Spleen (tissue), 7 donors: ENCODE results near the gene TMEM131.
"Not testable (repeated sequence)": the region's sequence is repeated elsewhere in the genome, so short reads cannot be mapped to it uniquely, and the experiment has no call there.

Experiments
- POLR2A ChIP-seq, 3 donors: fragments of 450-650 bp; IDR thresholded peaks; one replicate each; pipeline ENCODE4 v1.5.1; 2017; ENCODE audit warnings: antibody characterized with exemption in 3 of 3, mild to moderate bottlenecking in 1 of 3
- POLR2AphosphoS5 ChIP-seq, 3 donors: sonication (generic); formaldehyde crosslinking; IDR thresholded peaks; one replicate each; pipeline ENCODE4 v1.5.1; 2017; ENCODE audit warnings: antibody characterized with exemption in 3 of 3
- TF ChIP-seq, protein P1 (sequence below), 11 experiments: fragments of 200-600 bp in 7 of 11; fragments of 450-650 bp in 4 of 11; sonication (generic) in 4 of 11; IDR thresholded peaks in 8 of 11; conservative IDR thresholded peaks in 3 of 11; 1 replicate in 7 of 11; 2 replicates in 4 of 11; pipeline versions ENCODE4 v1.4.0 to v1.8.0; 2016 to 2021; ENCODE audit warnings: antibody characterized with exemption in 11 of 11, inconsistent platforms in 4 of 11, mild to moderate bottlenecking in 1 of 11
- donor health status: DM: no; HTN: no; CAD: no; lungs with moderate emphysema.
- donor health status: DM: no; HTN: no; CAD: no.
- donor health status: DM: no; HTN: no; CAD: no.

DNA sequence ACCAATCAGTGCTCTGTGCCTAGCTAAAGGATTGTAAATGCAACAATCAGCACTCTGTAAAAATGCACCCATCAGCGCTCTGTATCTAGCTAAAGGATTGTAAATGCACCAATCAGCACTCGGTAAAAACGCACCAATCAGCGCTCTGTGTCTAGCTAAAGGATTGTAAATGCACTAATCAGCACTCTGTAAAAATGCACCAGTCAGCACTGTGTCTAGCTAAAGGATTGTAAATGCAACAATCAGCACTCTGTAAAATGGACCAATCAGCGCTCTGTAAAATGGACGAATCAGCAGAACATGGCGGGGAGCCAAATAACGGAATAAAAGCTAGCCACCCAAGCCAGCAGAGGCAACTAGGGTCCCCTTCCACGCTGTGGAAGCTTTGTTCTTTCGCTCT is 166.5 kb downstream of the TMEM131 start:
- TF ChIP-seq, protein P1, sequence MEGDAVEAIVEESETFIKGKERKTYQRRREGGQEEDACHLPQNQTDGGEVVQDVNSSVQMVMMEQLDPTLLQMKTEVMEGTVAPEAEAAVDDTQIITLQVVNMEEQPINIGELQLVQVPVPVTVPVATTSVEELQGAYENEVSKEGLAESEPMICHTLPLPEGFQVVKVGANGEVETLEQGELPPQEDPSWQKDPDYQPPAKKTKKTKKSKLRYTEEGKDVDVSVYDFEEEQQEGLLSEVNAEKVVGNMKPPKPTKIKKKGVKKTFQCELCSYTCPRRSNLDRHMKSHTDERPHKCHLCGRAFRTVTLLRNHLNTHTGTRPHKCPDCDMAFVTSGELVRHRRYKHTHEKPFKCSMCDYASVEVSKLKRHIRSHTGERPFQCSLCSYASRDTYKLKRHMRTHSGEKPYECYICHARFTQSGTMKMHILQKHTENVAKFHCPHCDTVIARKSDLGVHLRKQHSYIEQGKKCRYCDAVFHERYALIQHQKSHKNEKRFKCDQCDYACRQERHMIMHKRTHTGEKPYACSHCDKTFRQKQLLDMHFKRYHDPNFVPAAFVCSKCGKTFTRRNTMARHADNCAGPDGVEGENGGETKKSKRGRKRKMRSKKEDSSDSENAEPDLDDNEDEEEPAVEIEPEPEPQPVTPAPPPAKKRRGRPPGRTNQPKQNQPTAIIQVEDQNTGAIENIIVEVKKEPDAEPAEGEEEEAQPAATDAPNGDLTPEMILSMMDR (IDR thresholded peaks at IDR 0.05 in 8 of 11, conservative IDR thresholded peaks at IDR 0.05 in 3 of 11): not testable (repeated sequence)
- TF ChIP-seq POLR2A, POLR2AphosphoS5 (IDR thresholded peaks at IDR 0.05): not testable (repeated sequence)
